ENCODE results near the gene SORCS3.

DNA sequence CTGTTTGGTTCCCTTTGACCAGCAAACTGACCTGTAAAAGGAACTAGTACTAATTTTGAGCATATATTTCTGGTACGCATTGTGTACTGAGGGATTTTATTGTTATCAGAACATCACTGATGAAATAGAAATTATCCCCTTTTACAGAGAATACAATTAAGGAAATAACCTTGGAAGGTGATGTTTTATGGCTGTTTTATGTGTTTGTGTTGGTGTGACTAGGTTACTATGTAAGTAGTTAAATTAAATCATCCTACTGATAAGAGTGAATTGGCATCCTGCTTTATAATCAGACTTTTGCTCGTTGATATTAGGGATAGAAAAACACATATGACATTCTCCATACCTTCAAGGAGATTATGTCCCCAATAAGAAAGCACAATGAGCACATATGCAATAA lies 596.6 kb downstream of the SORCS3 start:
- TF ChIP-seq, protein P1, sequence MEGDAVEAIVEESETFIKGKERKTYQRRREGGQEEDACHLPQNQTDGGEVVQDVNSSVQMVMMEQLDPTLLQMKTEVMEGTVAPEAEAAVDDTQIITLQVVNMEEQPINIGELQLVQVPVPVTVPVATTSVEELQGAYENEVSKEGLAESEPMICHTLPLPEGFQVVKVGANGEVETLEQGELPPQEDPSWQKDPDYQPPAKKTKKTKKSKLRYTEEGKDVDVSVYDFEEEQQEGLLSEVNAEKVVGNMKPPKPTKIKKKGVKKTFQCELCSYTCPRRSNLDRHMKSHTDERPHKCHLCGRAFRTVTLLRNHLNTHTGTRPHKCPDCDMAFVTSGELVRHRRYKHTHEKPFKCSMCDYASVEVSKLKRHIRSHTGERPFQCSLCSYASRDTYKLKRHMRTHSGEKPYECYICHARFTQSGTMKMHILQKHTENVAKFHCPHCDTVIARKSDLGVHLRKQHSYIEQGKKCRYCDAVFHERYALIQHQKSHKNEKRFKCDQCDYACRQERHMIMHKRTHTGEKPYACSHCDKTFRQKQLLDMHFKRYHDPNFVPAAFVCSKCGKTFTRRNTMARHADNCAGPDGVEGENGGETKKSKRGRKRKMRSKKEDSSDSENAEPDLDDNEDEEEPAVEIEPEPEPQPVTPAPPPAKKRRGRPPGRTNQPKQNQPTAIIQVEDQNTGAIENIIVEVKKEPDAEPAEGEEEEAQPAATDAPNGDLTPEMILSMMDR (IDR thresholded peaks at IDR 0.05; ENCODE audit: insufficient read depth, low read depth, low read length) = no peak
- TF ChIP-seq EZH2 (IDR thresholded peaks at IDR 0.05; ENCODE audit: insufficient read depth, low read length) = no peak
